GM23248 (cell line): ENCODE measurements around the gene ZBED4. TPM values are rescaled to one million over a fixed set of nuclear protein-coding genes. Genes with fewer than 3 reads are reported as not detected.
A peak's percentile ranks its signal among the peaks of the same experiment; 100 is the strongest.

Source experiments
- DNase-seq: peaks from one replicate; pipeline ENCODE4 v3.0.0-alpha.2; 2015
- H2AFZ ChIP-seq: fragments of 200-600 bp; sonication (generic); 2 replicates; pipeline ENCODE4 v1.6.1; 2016; ENCODE audit warnings: antibody characterized with exemption
- H3F3A ChIP-seq: fragments of 200-600 bp; sonication (generic); 2 replicates; pipeline ENCODE4 v1.6.1; 2016; ENCODE audit warnings: mild to moderate bottlenecking, antibody characterized with exemption, mixed run types; ENCODE audit not compliant: insufficient read depth
- H3K27ac ChIP-seq: fragments of 200-600 bp; sonication (generic); 2 replicates; pipeline ENCODE4 v1.5.1; 2016; ENCODE audit warnings: mild to moderate bottlenecking
- H3K27me3 ChIP-seq: fragments of 200-600 bp; sonication (generic); replicated peaks from 2 replicates; pipeline ENCODE4 v1.6.1; 2016; ENCODE audit warnings: mild to moderate bottlenecking; ENCODE audit not compliant: insufficient read depth
- H3K36me3 ChIP-seq: fragments of 200-600 bp; sonication (generic); 2 replicates; pipeline ENCODE4 v1.6.1; 2016; ENCODE audit warnings: low read depth, mild to moderate bottlenecking
- H3K4me1 ChIP-seq: fragments of 200-600 bp; sonication (generic); 2 replicates; pipeline ENCODE4 v1.6.1; 2016; ENCODE audit warnings: mild to moderate bottlenecking; ENCODE audit not compliant: insufficient read depth
- H3K4me2 ChIP-seq: fragments of 200-600 bp; sonication (generic); one replicate; pipeline ENCODE4 v1.6.1; 2016; ENCODE audit warnings: mild to moderate bottlenecking; ENCODE audit not compliant: unreplicated experiment
- H3K4me3 ChIP-seq: fragments of 200-600 bp; sonication (generic); 2 replicates; pipeline ENCODE4 v1.5.1; 2016; ENCODE audit warnings: mild to moderate bottlenecking
- H3K79me2 ChIP-seq: fragments of 200-600 bp; sonication (generic); 2 replicates; pipeline ENCODE4 v1.6.1; 2016; ENCODE audit warnings: mild to moderate bottlenecking; ENCODE audit not compliant: insufficient read depth
- H3K9ac ChIP-seq: fragments of 200-600 bp; sonication (generic); 2 replicates; pipeline ENCODE4 v1.6.1; 2016; ENCODE audit warnings: mild to moderate bottlenecking
- H3K9me2 ChIP-seq: fragments of 200-600 bp; sonication (generic); 2 replicates; pipeline ENCODE4 v1.6.1; 2016; ENCODE audit warnings: mixed run types, mild to moderate bottlenecking, moderate library complexity; ENCODE audit not compliant: insufficient read depth
- H3K9me3 ChIP-seq: fragments of 200-600 bp; sonication (generic); one replicate; pipeline ENCODE4 v1.6.1; 2017; ENCODE audit warnings: low read depth
- H4K20me1 ChIP-seq: fragments of 200-600 bp; sonication (generic); 2 replicates; pipeline ENCODE4 v1.6.0; 2016; ENCODE audit not compliant: insufficient read depth
- EZH2 ChIP-seq: fragments of 200-600 bp; sonication (generic); IDR thresholded peaks from 2 replicates; pipeline ENCODE4 v1.6.1; 2018; ENCODE audit warnings: antibody characterized with exemption, mild to moderate bottlenecking; ENCODE audit not compliant: insufficient read depth, poor library complexity, severe bottlenecking
- EZH2phosphoT487 ChIP-seq: fragments of 200-600 bp; sonication (generic); IDR thresholded peaks from 2 replicates; pipeline ENCODE4 v1.6.1; 2018; ENCODE audit warnings: antibody characterized with exemption, moderate library complexity, mild to moderate bottlenecking, low read depth; ENCODE audit not compliant: insufficient read depth
- WGBS, 2 experiments: methylation state at CpG; one replicate each; pipeline ENCODE4 v1.1.6; 2015 to 2017; ENCODE audit warnings: low lambda C conversion rate in 2 of 2, low coverage in 1 of 2; ENCODE audit errors: missing lambda C conversion rate in 2 of 2; 5-methylcytosine and 5-hydroxymethylcytosine counted together
- in situ Hi-C: fragments of 300-500 bp; cut with MboI; formaldehyde crosslinking; loops from 2 replicates; pipeline ENCODE4 v1.15.0; 2020
- polyA plus RNA-seq: library from polyadenylated mRNA; unstranded; fragments of >200 nt; fragmentation: Nextera tagmentation; extraction: Ambion mirVana; gene quantifications from 2 replicates; pipeline ENCODE4 v1.2.1, GENCODE V29; 2016
- total RNA-seq: library from RNA; depleted of rRNA; stranded (reverse); fragments of >200 nt; shearing (Covaris generic); gene quantifications from 2 replicates; pipeline ENCODE4 v1.2.3, GENCODE V29; 2014

Gene ZBED4
- total and polyA plus RNA-seq, 2 experiments from 2014 or later, result 5.0 to 7.7 TPM

GRCh38 chr22:49869086-49869830, 15.6 kb downstream of the ZBED4 start:
- in situ Hi-C loops, result no loop called here
- no peaks in the 10 kb centered on the region for H3K4me1 ChIP-seq
- no peak overlapping the region for H3K4me3 ChIP-seq
- no peak overlapping the region for H3K27ac ChIP-seq
- H3K9me2 ChIP-seq, result no peaks in the 10 kb centered on the region
- H3K9me3 ChIP-seq, result peaks cover 4% of the 10 kb centered on the region
- no peak overlapping the region for H3K9ac ChIP-seq
- H3K4me2 ChIP-seq, result no peak overlapping the region
- TF ChIP-seq EZH2phosphoT487, result no peak
- TF ChIP-seq EZH2, result no peak
- peaks cover 100% of the 10 kb centered on the region for H3K79me2 ChIP-seq
- H2AFZ ChIP-seq, result no peak overlapping the region
- 89 to 92% methylated on average over 17 of the region's 17 CpGs for WGBS, 2 experiments
- DNase-seq, result no peak
- no peaks in the 10 kb centered on the region for H3K27me3 ChIP-seq
- H3K36me3 ChIP-seq, result peaks cover 12% of the 10 kb centered on the region; the same call in 1 of the 2 replicates
- H4K20me1 ChIP-seq, result peaks cover 4% of the 10 kb centered on the region; the same call in 1 of the 2 replicates
- H3F3A ChIP-seq, result no peaks in the 10 kb centered on the region

- Histone ChIP-seq H4K20me1 (peaks cover 4% of the 10 kb centered on the region; the same call in 1 of the 2 replicates), H3K9me2 (no peaks in the 10 kb centered on the region), H3K27me3 (no peaks in the 10 kb centered on the region), H3K79me2 (peaks cover 99% of the 10 kb centered on the region), H2AFZ (no peak overlapping the region), H3K9ac (no peak overlapping the region), H3K4me3 (no peak overlapping the region), H3K36me3 (peaks cover 12% of the 10 kb centered on the region; the same call in 1 of the 2 replicates), H3K4me1 (no peaks in the 10 kb centered on the region), H3K9me3 (peaks cover 4% of the 10 kb centered on the region), H3K27ac (no peak overlapping the region), H3F3A (no peaks in the 10 kb centered on the region), H3K4me2 (no peak overlapping the region)
- 87 to 88% methylated on average over 14 of the region's 14 CpGs for WGBS, 2 experiments
- TF ChIP-seq EZH2phosphoT487, result no peak
- no peak for TF ChIP-seq EZH2
- in situ Hi-C loops, result no loop called here
- no peak for DNase-seq
Measured at GRCh38 chr22:49869845-49870712, 16.4 kb downstream of the ZBED4 start.

GRCh38 chr22:49871482-49871881, 17.8 kb downstream of the ZBED4 start:
- Histone ChIP-seq H3K79me2 (peaks cover 99% of the 10 kb centered on the region), H3K9me3 (peaks cover under 1% of the 10 kb centered on the region), H3K9ac (no peak overlapping the region), H3K36me3 (peaks cover 11% of the 10 kb centered on the region; the same call in 1 of the 2 replicates), H3K4me3 (no peak overlapping the region), H3K27ac (no peak overlapping the region), H3K27me3 (no peaks in the 10 kb centered on the region), H4K20me1 (no peaks in the 10 kb centered on the region; the same call in 1 of the 2 replicates), H3K4me2 (no peak overlapping the region), H2AFZ (no peak overlapping the region), H3K4me1 (no peaks in the 10 kb centered on the region), H3F3A (no peaks in the 10 kb centered on the region), H3K9me2 (no peaks in the 10 kb centered on the region)
- in situ Hi-C loops, result no loop called here
- WGBS, 2 experiments, result 97 to 98% methylated on average over 4 of the region's 4 CpGs
- TF ChIP-seq EZH2, result no peak
- TF ChIP-seq EZH2phosphoT487, result no peak
- DNase-seq, result peak; percentile 22

- in situ Hi-C loops, result no loop called here
- Histone ChIP-seq H4K20me1 (no peaks in the 10 kb centered on the region; the same call in 1 of the 2 replicates), H3F3A (no peaks in the 10 kb centered on the region), H3K27me3 (no peaks in the 10 kb centered on the region), H3K9ac (no peak overlapping the region), H2AFZ (no peak overlapping the region), H3K79me2 (peaks cover 99% of the 10 kb centered on the region), H3K4me1 (no peaks in the 10 kb centered on the region), H3K36me3 (0 out of 2 replicates have a peak, but pooled peaks cover 10% of the 10 kb centered on the region), H3K9me3 (no peaks in the 10 kb centered on the region), H3K4me2 (no peak overlapping the region), H3K9me2 (no peaks in the 10 kb centered on the region), H3K4me3 (no peak overlapping the region), H3K27ac (no peak overlapping the region)
- DNase-seq, result no peak
- TF ChIP-seq EZH2, result no peak
- 96 to 100% methylated on average over 7 of the region's 7 CpGs for WGBS, 2 experiments
Measured at GRCh38 chr22:49872347-49872746, 18.7 kb downstream of the ZBED4 start.
